Gastroesophageal sphincter (tissue), 4 donors: ENCODE data around the gene AKAP13. TPM values are rescaled to one million over a fixed set of nuclear protein-coding genes. Genes with fewer than 3 reads are reported as not detected.

Experiments used
- ATAC-seq: fragments of 150-250 bp; one replicate; pipeline ENCODE4 v1.9.1; 2016; ENCODE audit warnings: mild to moderate bottlenecking, moderate library complexity
- H3K27ac ChIP-seq, 4 donors: fragments of 200-600 bp; sonication (generic) in 3 of 4; 1 replicate in 3 of 4; 2 replicates in 1 of 4; pipeline ENCODE4 v1.5.1; 2016 to 2019
- H3K27me3 ChIP-seq: fragments of 200-600 bp; sonication (generic); one replicate; pipeline ENCODE4 v1.5.1; 2019
- H3K36me3 ChIP-seq, 2 donors: fragments of 200-600 bp; sonication (generic); one replicate each; pipeline ENCODE4 v1.5.1; 2019; ENCODE audit warnings: control low read depth in 1 of 2
- H3K4me1 ChIP-seq, 3 donors: fragments of 200-600 bp; sonication (generic); 1 replicate in 2 of 3; 2 replicates in 1 of 3; pipeline ENCODE4 v1.5.1; 2016 to 2019; ENCODE audit warnings: control low read depth in 2 of 3
- H3K4me3 ChIP-seq, 2 donors: fragments of 200-600 bp; sonication (generic); one replicate each; pipeline ENCODE4 v1.5.1; 2019; ENCODE audit warnings: mild to moderate bottlenecking in 1 of 2, moderate library complexity in 1 of 2
- H3K9me3 ChIP-seq, 3 donors: fragments of 200-600 bp; sonication (generic); one replicate each; pipeline ENCODE4 v1.5.1; 2017 to 2019; ENCODE audit warnings: control low read depth in 2 of 3
- EP300 ChIP-seq: sonication (generic); formaldehyde crosslinking; IDR thresholded peaks from one replicate; pipeline ENCODE4 v1.6.1; 2017; ENCODE audit warnings: antibody characterized with exemption, mild to moderate bottlenecking
- POLR2A ChIP-seq, 2 donors: fragments of 450-650 bp; IDR thresholded peaks; one replicate each; pipeline ENCODE4 v1.6.1; 2017; ENCODE audit warnings: antibody characterized with exemption in 2 of 2, mild to moderate bottlenecking in 2 of 2, moderate library complexity in 1 of 2
- POLR2AphosphoS5 ChIP-seq: sonication (generic); formaldehyde crosslinking; IDR thresholded peaks from one replicate; pipeline ENCODE4 v1.6.1; 2017; ENCODE audit warnings: antibody characterized with exemption
- WGBS, 2 donors: methylation state at CpG; one replicate each; pipeline ENCODE4 v1.1.5; 2018; ENCODE audit warnings: low coverage in 1 of 2; 5-methylcytosine and 5-hydroxymethylcytosine counted together
- total RNA-seq, 4 donors: library from RNA; depleted of rRNA; stranded (reverse); fragments of >200 nt; gene quantifications; one replicate each; pipeline ENCODE4 v1.1.0, GENCODE V29; 2016
- TF ChIP-seq, protein P1 (sequence below), 4 experiments: fragments of 200-600 bp in 2 of 4; fragments of 450-650 bp in 2 of 4; sonication (generic) in 1 of 4; IDR thresholded peaks; one replicate each; pipeline ENCODE4 v1.5.1; 2017 to 2019; ENCODE audit warnings: antibody characterized with exemption in 4 of 4, mild to moderate bottlenecking in 2 of 4, moderate library complexity in 2 of 4

The AKAP13 gene
- total RNA-seq, 4 donors from 2014 or later: 196 to 252 (median 215) TPM

DNA sequence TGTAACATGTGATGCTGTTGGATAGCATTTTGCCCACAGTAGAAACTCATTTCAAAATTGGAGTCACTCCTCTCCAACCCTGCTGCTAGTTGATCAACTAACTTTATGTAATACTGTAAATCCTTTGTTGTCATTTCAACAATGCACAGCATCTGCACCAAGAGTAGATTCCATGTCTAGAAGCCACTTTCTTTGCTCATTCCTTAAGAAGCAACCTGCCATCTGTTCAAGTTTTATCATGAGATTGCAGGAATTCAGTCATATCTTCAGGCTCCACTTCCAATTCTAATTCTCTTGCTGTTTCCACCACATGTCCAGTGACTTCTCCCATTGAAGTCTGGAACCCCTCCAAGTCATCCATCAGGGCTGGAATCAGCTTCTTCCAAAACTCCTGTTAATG is 42.9 kb downstream of the AKAP13 start:
- Histone ChIP-seq H3K4me1 (peaks cover 9 to 65% (median 11%) of the 10 kb centered on the region in 3 donors), H3K9me3 (no peaks in the 10 kb centered on the region), H3K36me3 (no peaks in the 10 kb centered on the region), H3K4me3 (no peak overlapping the region), H3K27ac (no peak overlapping the region), H3K27me3 (no peaks in the 10 kb centered on the region)
- ATAC-seq: no peak
- TF ChIP-seq EP300: no peak
- TF ChIP-seq, protein P1, sequence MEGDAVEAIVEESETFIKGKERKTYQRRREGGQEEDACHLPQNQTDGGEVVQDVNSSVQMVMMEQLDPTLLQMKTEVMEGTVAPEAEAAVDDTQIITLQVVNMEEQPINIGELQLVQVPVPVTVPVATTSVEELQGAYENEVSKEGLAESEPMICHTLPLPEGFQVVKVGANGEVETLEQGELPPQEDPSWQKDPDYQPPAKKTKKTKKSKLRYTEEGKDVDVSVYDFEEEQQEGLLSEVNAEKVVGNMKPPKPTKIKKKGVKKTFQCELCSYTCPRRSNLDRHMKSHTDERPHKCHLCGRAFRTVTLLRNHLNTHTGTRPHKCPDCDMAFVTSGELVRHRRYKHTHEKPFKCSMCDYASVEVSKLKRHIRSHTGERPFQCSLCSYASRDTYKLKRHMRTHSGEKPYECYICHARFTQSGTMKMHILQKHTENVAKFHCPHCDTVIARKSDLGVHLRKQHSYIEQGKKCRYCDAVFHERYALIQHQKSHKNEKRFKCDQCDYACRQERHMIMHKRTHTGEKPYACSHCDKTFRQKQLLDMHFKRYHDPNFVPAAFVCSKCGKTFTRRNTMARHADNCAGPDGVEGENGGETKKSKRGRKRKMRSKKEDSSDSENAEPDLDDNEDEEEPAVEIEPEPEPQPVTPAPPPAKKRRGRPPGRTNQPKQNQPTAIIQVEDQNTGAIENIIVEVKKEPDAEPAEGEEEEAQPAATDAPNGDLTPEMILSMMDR (IDR thresholded peaks at IDR 0.05): no peak
- no peak for TF ChIP-seq POLR2A (IDR thresholded peaks at IDR 0.05)
- no peak for TF ChIP-seq POLR2AphosphoS5

DNA sequence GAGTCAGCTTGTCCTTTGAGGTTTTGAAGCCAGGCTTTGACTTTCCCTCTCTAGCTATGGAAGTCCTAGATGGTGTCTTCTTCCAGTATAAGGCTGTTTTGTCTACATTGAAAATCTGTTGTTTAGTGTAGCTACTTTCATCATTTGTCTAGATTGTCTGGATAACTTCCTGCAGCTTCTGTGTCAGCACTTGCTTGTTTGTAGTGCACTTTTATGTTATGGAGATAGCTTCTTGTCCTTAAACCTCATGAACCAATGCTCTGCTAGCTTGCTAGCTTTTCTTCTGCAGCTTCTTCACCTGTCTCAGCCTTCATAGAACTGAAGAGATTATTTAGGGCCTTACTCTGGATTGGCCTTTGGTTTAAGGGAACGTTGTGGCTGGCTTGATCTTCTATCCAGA is 43.8 kb downstream of the AKAP13 start:
- 67 to 82% methylated on average over 1 of the region's 1 CpG for WGBS, 2 donors
- Histone ChIP-seq H3K4me1 (peaks cover 9 to 65% (median 11%) of the 10 kb centered on the region in 3 donors), H3K27me3 (no peaks in the 10 kb centered on the region), H3K36me3 (no peaks in the 10 kb centered on the region), H3K9me3 (no peaks in the 10 kb centered on the region), H3K4me3 (no peak overlapping the region), H3K27ac (no peak overlapping the region)
- ATAC-seq: no peak
- no peak for TF ChIP-seq POLR2AphosphoS5
- no peak for TF ChIP-seq EP300
- TF ChIP-seq, protein P1 (IDR thresholded peaks at IDR 0.05): no peak
- TF ChIP-seq POLR2A (IDR thresholded peaks at IDR 0.05): no peak

DNA sequence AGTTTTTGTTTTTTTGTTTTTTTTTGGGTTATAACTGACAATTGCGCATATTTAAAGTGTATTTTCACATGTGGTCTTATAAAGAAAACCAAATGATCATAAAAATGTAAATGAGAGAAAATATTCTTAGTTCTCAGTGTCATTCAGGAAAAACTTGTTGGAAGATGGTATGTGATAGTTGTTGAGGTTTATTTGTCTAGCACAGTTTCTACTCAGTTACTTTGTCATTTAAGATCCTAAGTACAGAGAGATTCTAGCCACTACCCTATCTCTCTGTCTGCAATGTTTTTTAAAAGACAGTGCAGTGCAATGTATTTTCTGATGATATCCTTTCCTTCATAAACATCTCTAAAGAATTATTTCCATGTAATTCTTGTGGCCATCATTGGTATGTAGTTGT is 46.1 kb downstream of the AKAP13 start:
- Histone ChIP-seq H3K27ac (no peak overlapping the region), H3K27me3 (no peaks in the 10 kb centered on the region), H3K4me3 (no peak overlapping the region), H3K4me1 (peaks cover 9 to 74% (median 11%) of the 10 kb centered on the region in 3 donors), H3K9me3 (no peaks in the 10 kb centered on the region), H3K36me3 (no peaks in the 10 kb centered on the region)
- ATAC-seq: no peak
- WGBS, 2 donors: 89 to 100% methylated on average over 1 of the region's 1 CpG
- TF ChIP-seq, protein P1 (IDR thresholded peaks at IDR 0.05): no peak
- no peak for TF ChIP-seq EP300
- no peak for TF ChIP-seq POLR2A (IDR thresholded peaks at IDR 0.05)
- TF ChIP-seq POLR2AphosphoS5: no peak

DNA sequence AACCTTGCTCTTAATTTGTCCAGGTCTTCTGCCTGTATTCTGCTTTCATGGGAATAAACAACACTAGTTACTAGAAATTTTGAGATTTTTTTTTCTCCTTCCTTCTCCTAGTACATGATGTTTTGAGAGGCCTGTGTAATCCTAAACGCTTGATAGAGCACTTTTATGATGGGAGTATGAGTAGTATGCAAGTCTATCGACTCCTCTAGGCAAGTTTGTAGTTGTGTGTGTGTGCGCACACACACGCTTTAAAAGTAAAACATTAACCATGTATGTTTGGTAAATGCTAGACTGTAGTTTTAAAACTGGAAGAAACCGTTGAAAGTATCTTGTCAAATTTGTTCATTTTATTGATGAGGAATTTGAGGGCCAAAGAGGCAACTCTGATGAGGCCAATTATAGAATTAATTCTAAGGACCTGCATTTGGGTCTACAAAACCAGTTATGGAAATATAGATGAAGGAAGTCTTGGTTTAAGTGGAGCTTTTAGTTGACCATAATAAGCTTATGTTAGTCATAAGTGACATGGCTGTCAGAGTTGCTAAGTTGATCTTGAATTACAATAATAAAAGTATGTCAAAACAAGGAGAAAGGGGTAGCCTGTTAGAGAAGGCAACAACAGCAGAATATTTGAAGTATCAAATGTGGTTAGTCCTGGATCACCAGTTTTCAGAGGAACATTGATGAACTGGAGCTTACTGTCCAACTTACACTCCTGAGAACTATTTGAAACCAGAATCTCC is 47.1 kb downstream of the AKAP13 start:
- Histone ChIP-seq H3K4me1 (peaks cover 9 to 68% (median 11%) of the 10 kb centered on the region in 3 donors), H3K27ac (no peak overlapping the region), H3K27me3 (no peaks in the 10 kb centered on the region), H3K36me3 (no peaks in the 10 kb centered on the region), H3K4me3 (no peak overlapping the region), H3K9me3 (no peaks in the 10 kb centered on the region)
- TF ChIP-seq, protein P1 (IDR thresholded peaks at IDR 0.05): no peak
- TF ChIP-seq POLR2A (IDR thresholded peaks at IDR 0.05) (no peak), POLR2AphosphoS5 (no peak), EP300 (no peak)
- 85 to 86% methylated on average over 2 to 5 of the region's 5 CpGs for WGBS, 2 donors
- no peak for ATAC-seq

DNA sequence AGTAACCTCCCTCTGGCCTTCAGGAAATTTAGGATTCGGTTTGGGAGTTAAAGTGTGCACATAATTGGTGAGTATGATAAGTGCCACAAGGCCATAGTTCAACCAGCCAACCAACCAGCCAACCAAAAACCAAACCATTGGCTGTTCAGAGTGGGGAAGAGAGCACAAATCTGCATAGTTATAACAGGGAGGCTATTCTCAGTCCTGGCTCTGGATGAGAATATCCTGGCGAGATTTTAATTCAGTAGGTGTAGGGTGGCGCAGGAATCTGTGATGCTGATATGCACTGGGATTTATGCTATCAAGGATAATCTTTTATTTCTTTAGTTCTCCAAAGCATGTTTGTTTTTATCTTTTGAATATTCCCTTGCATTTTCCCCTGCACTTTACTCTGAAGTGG is 49.1 kb downstream of the AKAP13 start:
- Histone ChIP-seq H3K36me3 (no peaks in the 10 kb centered on the region), H3K9me3 (no peaks in the 10 kb centered on the region), H3K4me3 (no peak overlapping the region), H3K27me3 (no peaks in the 10 kb centered on the region), H3K4me1 (peaks cover 0 to 47% (median 2%) of the 10 kb centered on the region in 3 donors), H3K27ac (no peak overlapping the region)
- WGBS, 2 donors: 100% methylated on average over 2 to 3 of the region's 3 CpGs
- TF ChIP-seq EP300 (no peak), POLR2A (IDR thresholded peaks at IDR 0.05) (no peak), POLR2AphosphoS5 (no peak)
- TF ChIP-seq, protein P1 (IDR thresholded peaks at IDR 0.05): no peak
- no peak for ATAC-seq
